Measurements from ENCODE around the gene DDHD1. TPM values are rescaled to one million over a fixed set of nuclear protein-coding genes. Genes with fewer than 3 reads are reported as not detected.

The DDHD1 gene
- total and polyA plus RNA-seq, 2 experiments from 2014 or later = 11.2 to 28.9 TPM

DNA sequence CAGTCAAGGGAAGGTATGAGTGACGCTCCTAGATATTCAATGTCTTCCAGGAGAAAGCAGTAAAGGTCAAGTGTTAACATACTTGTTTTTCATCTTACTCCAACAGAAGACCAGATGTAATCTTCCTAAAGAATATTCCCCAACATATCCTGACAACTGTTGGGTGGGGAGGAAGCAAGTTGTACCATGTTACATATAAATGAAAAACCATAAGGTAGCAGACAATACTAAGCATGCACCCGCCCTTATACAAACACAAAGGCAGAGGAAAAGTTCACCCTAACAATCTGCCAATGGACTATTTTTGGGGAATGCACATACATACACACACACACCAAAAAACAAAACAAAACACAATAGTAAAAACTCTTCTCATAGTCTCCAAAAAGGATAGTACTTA is 112.1 kb downstream of the DDHD1 start:
- Mint-ChIP-seq H3K36me3 (ENCODE audit: low read depth) (peaks cover 12% of the 10 kb centered on the region), H3K9me3 (no peaks in the 10 kb centered on the region), H3K27ac (no peak overlapping the region), H3K4me1 (no peaks in the 10 kb centered on the region), H3K27me3 (ENCODE audit: insufficient read depth, low read depth, poor library complexity) (no peaks in the 10 kb centered on the region), H3K4me3 (no peak overlapping the region)
- Histone ChIP-seq H3F3A (replicated peaks; ENCODE audit: low read depth) (no peaks in the 10 kb centered on the region), H3K4me1 (ENCODE audit: insufficient read depth) (no peaks in the 10 kb centered on the region), H3K27ac (ENCODE audit: low read depth) (no peak overlapping the region), H3K9me2 (ENCODE audit: insufficient read depth) (no peaks in the 10 kb centered on the region), H3K27me3 (ENCODE audit: insufficient read depth) (no peaks in the 10 kb centered on the region), H3K4me3 (no peak overlapping the region), H3K4me2 (no peak overlapping the region), H3K36me3 (ENCODE audit: insufficient read depth) (no peaks in the 10 kb centered on the region), H3K79me2 (replicated peaks; ENCODE audit: insufficient read depth) (no peaks in the 10 kb centered on the region), H2AFZ (no peak overlapping the region), H4K20me1 (replicated peaks; ENCODE audit: insufficient read depth) (no peaks in the 10 kb centered on the region; the same call in 1 of the 2 replicates)
- DNase-seq (ENCODE audit: low spot score) = no peak
- ATAC-seq = no peak
- TF ChIP-seq POLR2AphosphoS5 (IDR thresholded peaks at IDR 0.05; ENCODE audit: low read depth) = no peak
- TF ChIP-seq JUNB (IDR thresholded peaks at IDR 0.05; ENCODE audit: unreplicated experiment) = no peak
- no peak for TF ChIP-seq STAT1 (IDR thresholded peaks at IDR 0.05; ENCODE audit: unreplicated experiment)
- TF ChIP-seq EZH2phosphoT487 (IDR thresholded peaks at IDR 0.05; ENCODE audit: unreplicated experiment) = no peak

DNA sequence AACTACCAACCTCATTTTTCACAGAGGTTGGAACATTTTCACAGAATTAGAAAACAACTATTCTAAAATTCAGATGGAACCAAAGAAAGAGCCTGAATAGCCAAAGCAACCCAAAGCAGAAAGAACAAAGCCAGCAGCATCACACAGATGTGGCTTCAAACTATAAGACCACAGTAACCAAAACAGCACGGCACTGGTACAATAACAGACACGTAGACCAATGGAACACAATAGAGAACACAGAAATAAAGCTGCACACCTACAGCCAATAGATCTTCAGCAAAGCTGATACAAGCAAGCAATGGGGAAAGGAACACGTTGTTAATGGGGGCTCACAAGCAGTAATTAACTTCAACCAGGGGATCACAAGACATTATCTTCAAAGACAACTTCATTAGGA is 114.5 kb downstream of the DDHD1 start:
- Mint-ChIP-seq H3K36me3 (ENCODE audit: low read depth) (peaks cover 12% of the 10 kb centered on the region), H3K27ac (no peak overlapping the region), H3K27me3 (ENCODE audit: insufficient read depth, low read depth, poor library complexity) (no peaks in the 10 kb centered on the region), H3K9me3 (no peaks in the 10 kb centered on the region), H3K4me1 (no peaks in the 10 kb centered on the region), H3K4me3 (no peak overlapping the region)
- DNase-seq (ENCODE audit: low spot score) (no peak), ATAC-seq (no peak)
- no peak overlapping the region for H3K4me2 ChIP-seq
- H3K79me2 ChIP-seq (replicated peaks; ENCODE audit: insufficient read depth) = no peaks in the 10 kb centered on the region
- no peaks in the 10 kb centered on the region for H3K9me2 ChIP-seq (ENCODE audit: insufficient read depth)
- no peaks in the 10 kb centered on the region; the same call in 1 of the 2 replicates for H4K20me1 ChIP-seq (replicated peaks; ENCODE audit: insufficient read depth)
- H3K4me1 ChIP-seq (ENCODE audit: insufficient read depth) = no peaks in the 10 kb centered on the region
- no peaks in the 10 kb centered on the region for H3K27me3 ChIP-seq (ENCODE audit: insufficient read depth)
- no peaks in the 10 kb centered on the region for H3F3A ChIP-seq (replicated peaks; ENCODE audit: low read depth)
- no peak overlapping the region for H3K27ac ChIP-seq (ENCODE audit: low read depth)
- no peak overlapping the region for H2AFZ ChIP-seq
- TF ChIP-seq EZH2 (IDR thresholded peaks at IDR 0.05; ENCODE audit: low read depth, unreplicated experiment) = no peak
- no peak for TF ChIP-seq JUNB (IDR thresholded peaks at IDR 0.05; ENCODE audit: unreplicated experiment)
- no peaks in the 10 kb centered on the region for H3K36me3 ChIP-seq (ENCODE audit: insufficient read depth)
- H3K4me3 ChIP-seq = no peak overlapping the region

DNA sequence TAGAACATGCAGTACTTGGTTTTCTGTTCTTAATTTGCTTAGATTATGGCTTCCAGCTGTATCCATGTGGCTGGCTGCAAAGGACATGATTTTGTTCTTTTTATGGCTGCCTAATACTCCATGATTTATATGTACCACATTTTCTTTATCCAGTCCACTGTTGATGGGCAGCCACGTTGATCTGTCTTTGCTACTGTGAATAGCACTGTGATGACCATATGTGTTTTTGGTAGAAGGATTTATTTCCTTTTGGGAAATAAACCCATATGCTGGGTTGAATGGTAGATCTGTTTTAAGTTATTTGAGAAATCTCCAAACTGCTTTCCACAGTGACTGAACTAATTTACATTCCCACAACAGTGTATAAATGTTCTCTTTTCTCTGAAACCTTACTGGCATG is 116.1 kb downstream of the DDHD1 start:
- no peak for DNase-seq (ENCODE audit: low spot score)
- Mint-ChIP-seq H3K36me3 (ENCODE audit: low read depth) (peaks cover 12% of the 10 kb centered on the region), H3K9me3 (no peaks in the 10 kb centered on the region), H3K27ac (no peak overlapping the region), H3K4me1 (no peaks in the 10 kb centered on the region), H3K4me3 (no peak overlapping the region), H3K27me3 (ENCODE audit: insufficient read depth, low read depth, poor library complexity) (no peaks in the 10 kb centered on the region)
- Histone ChIP-seq H3K4me2 (no peak overlapping the region), H3K4me1 (ENCODE audit: insufficient read depth) (no peaks in the 10 kb centered on the region), H4K20me1 (replicated peaks; ENCODE audit: insufficient read depth) (no peaks in the 10 kb centered on the region; the same call in 1 of the 2 replicates), H3K36me3 (ENCODE audit: insufficient read depth) (no peaks in the 10 kb centered on the region), H2AFZ (no peak overlapping the region), H3F3A (replicated peaks; ENCODE audit: low read depth) (no peaks in the 10 kb centered on the region), H3K9me2 (ENCODE audit: insufficient read depth) (no peaks in the 10 kb centered on the region), H3K79me2 (replicated peaks; ENCODE audit: insufficient read depth) (no peaks in the 10 kb centered on the region), H3K27me3 (ENCODE audit: insufficient read depth) (no peaks in the 10 kb centered on the region), H3K4me3 (no peak overlapping the region), H3K27ac (ENCODE audit: low read depth) (no peak overlapping the region)
- TF ChIP-seq, protein P1, sequence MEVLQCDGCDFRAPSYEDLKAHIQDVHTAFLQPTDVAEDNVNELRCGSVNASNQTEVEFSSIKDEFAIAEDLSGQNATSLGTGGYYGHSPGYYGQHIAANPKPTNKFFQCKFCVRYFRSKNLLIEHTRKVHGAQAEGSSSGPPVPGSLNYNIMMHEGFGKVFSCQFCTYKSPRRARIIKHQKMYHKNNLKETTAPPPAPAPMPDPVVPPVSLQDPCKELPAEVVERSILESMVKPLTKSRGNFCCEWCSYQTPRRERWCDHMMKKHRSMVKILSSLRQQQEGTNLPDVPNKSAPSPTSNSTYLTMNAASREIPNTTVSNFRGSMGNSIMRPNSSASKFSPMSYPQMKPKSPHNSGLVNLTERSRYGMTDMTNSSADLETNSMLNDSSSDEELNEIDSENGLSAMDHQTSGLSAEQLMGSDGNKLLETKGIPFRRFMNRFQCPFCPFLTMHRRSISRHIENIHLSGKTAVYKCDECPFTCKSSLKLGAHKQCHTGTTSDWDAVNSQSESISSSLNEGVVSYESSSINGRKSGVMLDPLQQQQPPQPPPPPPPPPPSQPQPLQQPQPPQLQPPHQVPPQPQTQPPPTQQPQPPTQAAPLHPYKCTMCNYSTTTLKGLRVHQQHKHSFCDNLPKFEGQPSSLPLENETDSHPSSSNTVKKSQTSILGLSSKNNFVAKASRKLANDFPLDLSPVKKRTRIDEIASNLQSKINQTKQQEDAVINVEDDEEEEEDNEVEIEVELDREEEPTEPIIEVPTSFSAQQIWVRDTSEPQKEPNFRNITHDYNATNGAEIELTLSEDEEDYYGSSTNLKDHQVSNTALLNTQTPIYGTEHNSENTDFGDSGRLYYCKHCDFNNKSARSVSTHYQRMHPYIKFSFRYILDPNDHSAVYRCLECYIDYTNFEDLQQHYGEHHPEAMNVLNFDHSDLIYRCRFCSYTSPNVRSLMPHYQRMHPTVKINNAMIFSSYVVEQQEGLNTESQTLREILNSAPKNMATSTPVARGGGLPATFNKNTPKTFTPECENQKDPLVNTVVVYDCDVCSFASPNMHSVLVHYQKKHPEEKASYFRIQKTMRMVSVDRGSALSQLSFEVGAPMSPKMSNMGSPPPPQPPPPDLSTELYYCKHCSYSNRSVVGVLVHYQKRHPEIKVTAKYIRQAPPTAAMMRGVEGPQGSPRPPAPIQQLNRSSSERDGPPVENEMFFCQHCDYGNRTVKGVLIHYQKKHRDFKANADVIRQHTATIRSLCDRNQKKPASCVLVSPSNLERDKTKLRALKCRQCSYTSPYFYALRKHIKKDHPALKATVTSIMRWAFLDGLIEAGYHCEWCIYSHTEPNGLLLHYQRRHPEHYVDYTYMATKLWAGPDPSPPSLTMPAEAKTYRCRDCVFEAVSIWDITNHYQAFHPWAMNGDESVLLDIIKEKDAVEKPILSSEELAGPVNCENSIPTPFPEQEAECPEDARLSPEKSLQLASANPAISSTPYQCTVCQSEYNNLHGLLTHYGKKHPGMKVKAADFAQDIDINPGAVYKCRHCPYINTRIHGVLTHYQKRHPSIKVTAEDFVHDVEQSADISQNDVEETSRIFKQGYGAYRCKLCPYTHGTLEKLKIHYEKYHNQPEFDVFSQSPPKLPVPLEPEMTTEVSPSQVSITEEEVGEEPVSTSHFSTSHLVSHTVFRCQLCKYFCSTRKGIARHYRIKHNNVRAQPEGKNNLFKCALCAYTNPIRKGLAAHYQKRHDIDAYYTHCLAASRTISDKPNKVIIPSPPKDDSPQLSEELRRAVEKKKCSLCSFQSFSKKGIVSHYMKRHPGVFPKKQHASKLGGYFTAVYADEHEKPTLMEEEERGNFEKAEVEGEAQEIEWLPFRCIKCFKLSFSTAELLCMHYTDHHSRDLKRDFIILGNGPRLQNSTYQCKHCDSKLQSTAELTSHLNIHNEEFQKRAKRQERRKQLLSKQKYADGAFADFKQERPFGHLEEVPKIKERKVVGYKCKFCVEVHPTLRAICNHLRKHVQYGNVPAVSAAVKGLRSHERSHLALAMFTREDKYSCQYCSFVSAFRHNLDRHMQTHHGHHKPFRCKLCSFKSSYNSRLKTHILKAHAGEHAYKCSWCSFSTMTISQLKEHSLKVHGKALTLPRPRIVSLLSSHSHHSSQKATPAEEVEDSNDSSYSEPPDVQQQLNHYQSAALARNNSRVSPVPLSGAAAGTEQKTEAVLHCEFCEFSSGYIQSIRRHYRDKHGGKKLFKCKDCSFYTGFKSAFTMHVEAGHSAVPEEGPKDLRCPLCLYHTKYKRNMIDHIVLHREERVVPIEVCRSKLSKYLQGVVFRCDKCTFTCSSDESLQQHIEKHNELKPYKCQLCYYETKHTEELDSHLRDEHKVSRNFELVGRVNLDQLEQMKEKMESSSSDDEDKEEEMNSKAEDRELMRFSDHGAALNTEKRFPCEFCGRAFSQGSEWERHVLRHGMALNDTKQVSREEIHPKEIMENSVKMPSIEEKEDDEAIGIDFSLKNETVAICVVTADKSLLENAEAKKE (CRISPR knock-in tag; IDR thresholded peaks at IDR 0.05) = no peak
- TF ChIP-seq JUNB (IDR thresholded peaks at IDR 0.05; ENCODE audit: unreplicated experiment) = no peak
- TF ChIP-seq ZNF331 (CRISPR knock-in tag; IDR thresholded peaks at IDR 0.05; ENCODE audit: low read depth) = no peak
- TF ChIP-seq CREB1 (CRISPR knock-in tag; IDR thresholded peaks at IDR 0.05; ENCODE audit: low read depth) = no peak
- TF ChIP-seq POLR2AphosphoS5 (IDR thresholded peaks at IDR 0.05; ENCODE audit: low read depth) = no peak
- TF ChIP-seq EZH2phosphoT487 (IDR thresholded peaks at IDR 0.05; ENCODE audit: unreplicated experiment) = no peak
- TF ChIP-seq NANOG (IDR thresholded peaks at IDR 0.05; ENCODE audit: borderline replicate concordance) = no peak
- TF ChIP-seq, protein P2, sequence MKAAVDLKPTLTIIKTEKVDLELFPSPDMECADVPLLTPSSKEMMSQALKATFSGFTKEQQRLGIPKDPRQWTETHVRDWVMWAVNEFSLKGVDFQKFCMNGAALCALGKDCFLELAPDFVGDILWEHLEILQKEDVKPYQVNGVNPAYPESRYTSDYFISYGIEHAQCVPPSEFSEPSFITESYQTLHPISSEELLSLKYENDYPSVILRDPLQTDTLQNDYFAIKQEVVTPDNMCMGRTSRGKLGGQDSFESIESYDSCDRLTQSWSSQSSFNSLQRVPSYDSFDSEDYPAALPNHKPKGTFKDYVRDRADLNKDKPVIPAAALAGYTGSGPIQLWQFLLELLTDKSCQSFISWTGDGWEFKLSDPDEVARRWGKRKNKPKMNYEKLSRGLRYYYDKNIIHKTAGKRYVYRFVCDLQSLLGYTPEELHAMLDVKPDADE (IDR thresholded peaks at IDR 0.05) = no peak
- TF ChIP-seq STAT1 (IDR thresholded peaks at IDR 0.05; ENCODE audit: unreplicated experiment) = no peak
- no peak for TF ChIP-seq EZH2 (IDR thresholded peaks at IDR 0.05; ENCODE audit: low read depth, unreplicated experiment)
- ATAC-seq = no peak

All from GM23338 (cell line).